Skin of body (tissue), 2 donors: ENCODE results near the gene BCR. TPM values are rescaled to one million over a fixed set of nuclear protein-coding genes. Genes with fewer than 3 reads are reported as not detected.

ENCODE experiments used
- DNase-seq: peaks from one replicate; lab custom pipeline; 2025; lab: John Stamatoyannopoulos, UW
- total RNA-seq: library from RNA; depleted of rRNA; stranded (reverse); fragments of >200 nt; gene quantifications from one replicate; pipeline ENCODE4 v1.2.3, GENCODE V29; 2014

The BCR gene
- total RNA-seq, 1 donor from 2014 or later, result 25.1 TPM

DNA sequence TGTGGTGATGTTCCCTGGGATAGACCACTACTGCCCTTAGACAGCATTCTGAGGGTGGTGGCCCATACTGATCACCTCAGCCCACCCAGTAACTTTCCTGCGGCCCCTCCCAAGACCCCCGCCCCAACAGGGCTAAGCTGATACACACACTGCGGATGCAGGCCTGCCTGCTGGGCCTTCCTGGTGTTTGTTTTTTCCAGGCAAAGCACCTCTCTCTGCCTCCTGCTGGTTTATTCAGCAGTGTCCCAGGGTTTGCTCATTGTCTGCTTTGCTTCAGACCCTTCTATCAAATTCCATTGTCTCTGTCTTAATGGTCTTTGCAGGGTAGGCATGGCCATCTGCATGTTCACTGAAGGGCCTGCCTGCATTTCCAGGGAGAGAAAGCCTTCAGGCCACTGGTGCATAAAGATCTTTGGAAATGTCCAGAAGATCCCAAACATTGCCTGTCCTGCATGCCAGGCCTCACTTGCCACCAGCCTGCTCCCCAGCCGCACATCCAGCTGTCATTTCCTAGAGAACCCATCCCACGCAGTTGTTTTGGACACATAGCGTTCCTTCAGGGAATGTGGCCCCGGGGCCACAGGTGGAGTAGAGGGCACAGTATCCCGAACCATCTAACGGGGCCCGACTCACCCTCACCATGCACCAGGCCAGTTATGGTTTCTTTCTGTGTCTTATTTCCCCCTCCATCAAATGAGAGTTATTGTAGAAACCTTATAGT lies 50.2 kb downstream of the BCR start:
- DNase-seq, result no peak

DNA sequence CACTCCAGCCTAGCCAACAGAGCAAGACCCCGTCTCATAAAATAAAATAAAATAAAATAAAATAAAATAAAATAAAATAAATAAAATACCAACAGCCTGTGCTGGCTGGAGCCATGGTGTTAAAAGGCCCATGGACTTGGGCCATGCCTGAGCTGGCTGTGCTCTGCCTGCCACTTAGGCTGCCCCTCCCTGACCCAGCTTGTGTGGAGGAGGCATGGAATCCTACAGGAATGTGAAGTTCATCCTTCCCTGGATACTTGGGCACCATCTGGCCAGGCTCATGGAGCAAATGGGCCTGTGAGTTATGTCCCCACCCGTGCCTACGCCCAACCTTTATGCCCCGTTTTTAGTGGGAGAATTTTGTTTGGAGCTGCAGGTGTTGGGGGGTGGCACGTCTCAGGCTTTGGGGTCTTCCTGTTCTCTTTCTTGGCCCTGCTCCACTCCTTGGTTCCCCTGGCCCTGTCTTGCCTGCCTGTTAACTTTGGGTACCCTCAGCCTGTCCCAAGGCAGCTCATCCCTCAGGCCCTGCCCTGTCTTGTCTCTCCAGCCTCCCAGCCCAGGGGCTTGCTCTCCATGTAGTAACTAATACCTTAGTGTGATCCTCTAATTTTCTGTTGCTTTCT lies 51.3 kb downstream of the BCR start:
- no peak for DNase-seq

DNA sequence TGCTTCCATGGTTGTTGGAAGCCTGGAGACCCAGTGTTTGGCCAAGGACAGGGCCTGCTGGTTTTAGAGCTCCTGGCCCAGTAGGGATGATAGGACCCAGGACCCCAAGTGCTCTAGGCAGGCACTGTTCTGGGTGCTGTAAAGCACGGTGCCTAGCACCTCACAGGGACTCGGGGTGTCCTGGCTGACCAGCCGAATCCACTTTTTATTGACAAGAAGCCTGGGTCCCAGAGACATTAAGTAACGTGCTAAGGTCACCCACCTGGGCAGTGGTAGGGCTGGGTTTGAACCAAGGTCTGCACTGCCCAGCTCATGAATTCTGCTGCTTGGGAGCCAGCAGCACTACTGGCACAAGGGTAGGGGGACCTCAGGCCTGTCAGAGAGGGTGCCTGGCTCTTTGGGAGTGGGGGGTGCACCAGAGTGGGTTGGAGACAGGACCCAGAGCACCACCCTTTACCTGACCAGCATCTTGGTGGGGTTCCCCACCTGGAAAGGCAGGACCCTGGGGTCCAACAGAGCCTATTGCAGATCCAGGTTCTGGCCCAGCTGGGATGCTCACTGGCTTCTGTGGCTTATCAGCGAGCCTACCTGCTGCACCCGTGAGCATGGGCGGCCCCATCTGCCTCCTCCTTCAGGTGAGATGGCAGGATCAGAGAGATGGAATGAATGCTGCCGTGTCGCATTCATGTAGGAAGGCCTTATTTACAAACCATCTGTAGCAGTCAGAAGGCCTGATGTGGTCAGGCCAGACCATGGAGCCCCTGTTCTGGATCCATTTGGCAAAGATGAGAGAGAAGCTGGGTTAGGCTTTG lies 52.0 kb downstream of the BCR start:
- no peak for DNase-seq

DNA sequence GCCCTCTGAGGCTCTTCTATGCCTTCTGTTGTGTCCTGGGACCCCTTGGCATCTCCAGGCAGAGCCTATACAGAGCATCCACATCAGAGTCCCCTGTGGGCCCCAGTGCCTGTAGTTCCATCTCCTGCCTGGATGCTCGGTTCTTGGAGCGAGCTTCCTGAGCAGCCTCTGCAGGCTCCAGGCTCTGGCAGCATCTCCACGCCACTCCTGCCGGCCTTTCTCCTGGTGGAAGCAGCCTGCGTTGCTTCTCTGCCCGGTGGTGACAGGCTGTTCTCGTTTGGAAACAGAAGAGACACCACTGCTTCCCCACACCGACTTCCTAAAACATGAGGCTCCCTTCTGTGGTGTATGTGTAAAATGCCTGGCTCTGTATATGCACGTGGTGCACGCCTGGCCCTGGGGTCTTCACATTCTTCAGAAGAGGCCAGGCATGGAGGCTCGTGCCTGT lies 52.8 kb downstream of the BCR start:
- peak; percentile 28 for DNase-seq

DNA sequence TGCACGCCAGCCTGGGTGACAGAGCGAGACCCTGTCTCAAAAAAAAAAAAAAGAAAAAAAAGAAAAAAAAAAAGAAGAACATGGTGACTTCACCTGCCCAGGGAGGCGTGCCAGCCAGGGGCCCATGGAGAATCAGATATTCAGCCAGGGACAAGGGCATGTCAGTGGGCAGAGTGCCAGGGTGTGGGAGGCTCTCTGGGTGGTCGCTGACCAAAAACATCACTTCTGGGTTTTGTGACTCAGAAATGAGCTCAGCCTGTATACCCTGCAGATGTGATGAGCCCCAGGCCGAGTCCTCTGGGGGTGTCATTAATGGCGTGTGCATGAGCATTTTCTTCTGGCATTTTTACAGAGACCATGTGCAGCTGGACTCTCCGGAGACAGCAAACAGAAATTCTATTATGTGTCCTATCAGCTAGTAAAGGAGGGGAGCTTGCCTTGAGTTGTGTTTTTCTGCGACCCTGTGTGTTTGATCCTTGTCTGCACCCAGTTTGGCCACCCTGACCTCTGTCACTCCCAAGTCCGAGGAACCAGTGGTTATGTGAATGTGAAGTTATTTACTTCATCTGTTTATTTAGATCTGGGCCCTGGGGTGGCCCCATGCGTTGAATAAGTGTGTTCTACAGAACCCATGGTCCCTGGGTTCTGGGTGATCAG lies 53.6 kb downstream of the BCR start:
- peak; percentile 33 for DNase-seq

DNA sequence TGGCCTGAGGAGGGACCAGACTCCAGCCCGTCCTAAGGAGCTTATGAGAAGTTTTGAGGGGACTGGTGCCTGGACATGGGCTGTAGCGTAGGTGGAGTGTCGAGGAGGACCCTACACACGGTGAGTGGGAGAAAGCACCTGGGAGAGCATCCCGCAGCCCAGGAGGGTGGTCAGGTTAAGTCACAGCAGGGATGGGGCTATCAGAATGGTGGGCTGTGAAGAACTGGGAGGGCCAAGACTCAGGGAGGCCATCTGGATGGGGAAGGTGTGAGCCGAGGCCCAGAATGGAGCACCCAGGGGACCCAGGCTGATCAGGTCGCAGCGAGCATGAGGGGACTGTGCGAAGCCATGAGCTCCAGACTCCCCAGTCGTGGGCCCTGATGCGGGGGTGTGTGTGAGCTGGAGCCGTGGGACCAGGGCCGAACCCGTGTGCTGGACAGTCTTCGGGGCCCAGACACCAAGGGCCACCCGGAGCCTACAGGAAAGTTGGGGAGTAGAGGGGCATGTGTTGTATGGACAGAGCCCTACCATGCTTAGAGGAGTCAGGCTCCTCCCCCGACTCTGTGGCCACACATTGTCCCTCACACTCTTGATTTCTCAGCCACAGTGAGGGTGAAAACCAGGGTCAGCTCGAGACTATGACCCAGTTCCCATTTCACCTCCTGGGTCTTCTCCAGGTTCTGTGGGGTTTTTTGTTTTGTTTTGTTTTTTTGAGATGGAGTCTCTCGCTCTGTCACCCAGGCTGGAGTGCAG lies 54.3 kb downstream of the BCR start:
- DNase-seq, result no peak

GRCh38 chr22:23235425-23235824 lies 55.1 kb downstream of the BCR start:
- no peak for DNase-seq

DNA sequence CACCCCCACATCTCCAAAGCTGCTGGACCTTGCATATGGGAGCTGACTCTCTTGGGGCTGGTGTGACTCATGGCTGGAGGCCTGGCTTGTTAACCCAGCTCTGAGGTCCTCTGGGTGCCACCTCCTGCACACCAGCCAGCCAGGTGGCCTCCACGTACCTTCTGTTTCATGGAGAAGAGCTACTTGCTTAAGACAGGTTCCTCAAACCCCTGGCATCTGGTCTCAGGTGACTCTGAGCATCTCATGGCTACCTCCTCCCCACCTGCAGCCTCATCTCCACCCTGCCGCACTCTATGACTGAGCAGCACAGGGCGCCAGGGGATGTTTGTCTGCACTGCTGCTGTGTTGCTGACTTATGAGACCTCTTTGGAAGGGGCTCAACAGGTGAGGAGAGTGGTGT lies 55.7 kb downstream of the BCR start:
- DNase-seq, result no peak

DNA sequence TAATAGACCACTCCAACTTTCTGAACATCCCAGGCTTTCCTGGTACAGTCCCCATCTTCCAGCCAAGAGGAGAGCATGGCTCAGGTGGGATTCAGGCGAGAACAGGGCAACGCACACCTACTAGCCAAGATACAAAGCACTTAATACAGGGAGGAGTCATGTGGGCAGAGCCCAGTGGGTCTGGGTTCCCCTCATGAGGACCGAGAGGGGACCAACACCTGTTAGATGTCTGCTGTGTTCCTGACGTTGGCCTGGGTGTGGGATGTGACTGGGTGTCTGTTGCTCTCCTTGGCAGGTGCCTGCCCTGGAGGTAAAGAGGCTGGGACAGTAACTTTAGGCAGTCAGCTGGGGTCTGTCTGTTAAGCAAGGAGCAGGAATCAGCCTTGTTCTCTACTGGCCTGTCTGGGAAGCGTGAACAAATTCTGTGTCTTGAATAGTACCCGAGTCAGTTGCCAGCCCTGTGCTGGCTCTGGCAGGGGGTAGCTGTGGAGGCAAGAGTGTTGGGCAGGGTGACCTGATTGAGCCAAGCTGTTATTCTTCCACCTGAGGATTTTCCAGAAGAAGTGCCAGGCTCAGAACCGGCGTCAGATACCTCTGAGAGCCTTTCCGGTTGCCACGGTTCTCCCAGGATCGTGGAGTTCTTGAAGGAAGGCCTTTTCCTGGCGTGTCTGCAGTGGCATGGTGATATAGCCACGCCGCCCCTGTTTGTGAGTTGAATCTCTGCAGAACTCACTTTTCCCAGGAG lies 56.3 kb downstream of the BCR start:
- no peak for DNase-seq

DNA sequence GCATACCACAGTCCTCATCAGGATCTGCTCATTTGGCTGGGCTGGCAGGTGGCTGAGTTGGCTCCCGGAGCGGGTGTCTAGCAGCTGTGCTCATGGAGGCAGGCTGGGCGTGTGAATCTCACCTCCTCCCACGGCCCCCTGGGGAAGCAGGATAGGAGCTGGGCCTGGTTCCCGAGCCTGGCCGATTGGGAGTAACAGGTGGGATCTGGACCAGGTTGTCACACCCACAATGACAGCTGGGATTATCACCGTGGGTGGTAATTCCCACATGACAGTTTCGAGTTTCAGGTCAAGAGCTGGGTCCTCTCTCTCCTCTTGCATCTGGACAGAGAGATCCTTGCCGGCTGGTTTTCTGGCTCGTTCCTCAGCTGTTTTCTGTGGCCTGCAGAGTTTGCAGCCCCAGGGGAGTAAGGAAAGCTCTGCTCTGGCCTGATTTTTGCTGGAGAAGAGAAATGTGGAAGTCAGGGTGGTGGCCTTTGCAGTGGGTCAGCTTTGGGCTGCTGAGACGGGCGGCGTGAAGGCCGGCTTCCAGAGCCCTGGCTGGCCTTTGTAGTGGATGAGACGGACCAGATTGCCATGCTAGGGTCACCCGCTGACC lies 57.0 kb downstream of the BCR start:
- peak; percentile 34 for DNase-seq

DNA sequence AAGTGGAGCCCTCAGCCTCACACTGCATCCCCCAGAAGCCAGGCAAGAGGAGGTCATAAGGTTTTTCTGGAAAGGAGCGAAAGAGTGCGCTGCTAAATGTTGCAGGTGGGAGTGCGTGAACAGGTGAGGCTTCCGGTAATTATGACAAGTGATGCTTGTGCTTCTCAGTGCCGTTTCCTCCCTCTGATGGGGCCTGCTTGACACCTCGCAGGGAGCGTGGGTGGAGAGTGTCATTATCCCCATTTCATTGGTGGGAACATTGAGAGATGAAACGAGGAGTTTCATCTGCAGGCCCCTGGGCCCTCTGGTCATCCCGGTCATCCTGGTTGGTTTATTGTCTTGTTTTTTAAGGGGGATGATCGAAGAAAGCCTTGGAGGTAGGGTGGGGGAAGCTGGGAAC lies 57.5 kb downstream of the BCR start:
- no peak for DNase-seq

DNA sequence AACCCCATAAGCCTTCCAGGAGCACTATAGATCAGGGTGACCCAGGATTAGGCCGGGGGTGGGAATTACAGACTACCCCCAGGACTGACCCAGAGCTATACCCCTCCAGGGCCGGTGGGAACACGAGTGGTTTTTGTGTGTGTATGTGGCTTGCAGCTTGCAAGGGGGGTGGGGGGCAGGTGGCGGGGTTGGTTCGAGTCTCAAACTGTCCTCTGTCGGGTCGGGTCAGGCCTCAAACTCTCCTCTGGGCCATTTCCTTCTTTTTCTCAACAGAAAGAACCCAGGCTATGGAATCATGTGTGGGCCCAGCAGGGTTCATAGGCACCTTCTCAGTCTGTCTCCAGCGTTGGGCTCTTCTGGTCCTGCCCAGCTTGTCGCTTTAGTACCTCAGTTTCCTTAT lies 58.4 kb downstream of the BCR start:
- DNase-seq, result no peak

GRCh38 chr22:23239429-23239828 lies 59.1 kb downstream of the BCR start:
- DNase-seq, result no peak

DNA sequence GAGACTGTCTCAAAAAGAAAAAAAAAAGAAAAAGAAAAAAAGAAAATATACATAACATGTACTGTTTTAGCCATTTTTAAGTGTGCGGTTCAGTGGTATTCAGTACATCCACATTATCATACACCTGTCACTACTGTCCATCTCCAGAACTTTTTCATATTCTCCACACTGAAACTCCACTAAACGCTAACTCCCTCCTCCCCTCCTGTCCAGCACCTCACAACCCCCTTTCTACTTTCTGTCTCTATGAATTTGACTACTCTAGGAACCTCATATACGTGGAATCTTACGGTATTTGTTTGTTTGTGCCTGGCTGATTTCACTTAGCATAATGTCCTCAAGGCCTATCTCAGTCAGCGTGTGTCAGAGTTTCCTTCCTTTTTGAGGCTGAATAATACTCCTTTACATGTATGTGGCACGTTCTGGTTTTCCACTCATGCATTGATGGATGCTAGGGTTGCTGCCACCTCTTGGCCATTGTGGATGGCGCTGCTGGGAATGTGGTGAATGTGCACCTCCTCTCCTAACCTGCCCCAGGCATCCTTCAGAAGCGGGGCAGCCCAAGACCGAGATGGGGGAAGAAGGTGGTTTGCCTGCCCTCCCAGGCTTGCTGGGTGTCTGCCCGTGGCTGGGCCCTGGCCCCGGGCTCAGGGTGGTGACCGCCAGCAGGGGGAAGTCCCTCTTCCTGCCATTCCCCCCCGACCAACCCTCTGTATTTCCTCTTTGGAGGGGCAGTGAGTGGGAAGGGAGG lies 60.5 kb downstream of the BCR start:
- DNase-seq, result no peak

GRCh38 chr22:23241562-23242472 lies 61.5 kb downstream of the BCR start:
- DNase-seq, result no peak

DNA sequence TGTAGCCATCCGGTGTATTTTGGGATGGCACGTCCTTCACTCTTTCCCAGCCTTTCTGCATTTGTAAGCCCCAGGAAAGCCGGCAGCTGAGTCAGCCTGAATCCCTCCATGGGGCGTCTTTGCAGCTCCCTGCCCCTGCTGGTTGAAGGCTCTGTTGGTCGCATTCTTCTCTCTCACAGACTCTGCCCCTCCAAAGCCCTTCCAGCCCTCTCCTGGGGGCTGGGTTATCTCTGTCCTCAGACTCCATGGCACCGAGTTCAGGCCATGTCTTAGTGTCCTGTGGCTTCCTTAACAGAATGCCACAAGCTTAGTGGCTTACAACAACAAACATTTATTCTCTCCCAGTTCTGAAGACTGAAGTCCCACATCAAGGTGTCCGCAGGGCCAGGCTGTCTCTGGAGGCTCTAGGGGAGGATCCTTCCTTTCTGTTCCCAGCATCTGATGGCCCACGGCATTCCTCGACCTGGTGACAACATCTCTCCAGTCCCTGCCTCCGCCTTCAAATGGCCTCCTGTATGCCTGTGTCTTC lies 62.2 kb downstream of the BCR start:
- no peak for DNase-seq

DNA sequence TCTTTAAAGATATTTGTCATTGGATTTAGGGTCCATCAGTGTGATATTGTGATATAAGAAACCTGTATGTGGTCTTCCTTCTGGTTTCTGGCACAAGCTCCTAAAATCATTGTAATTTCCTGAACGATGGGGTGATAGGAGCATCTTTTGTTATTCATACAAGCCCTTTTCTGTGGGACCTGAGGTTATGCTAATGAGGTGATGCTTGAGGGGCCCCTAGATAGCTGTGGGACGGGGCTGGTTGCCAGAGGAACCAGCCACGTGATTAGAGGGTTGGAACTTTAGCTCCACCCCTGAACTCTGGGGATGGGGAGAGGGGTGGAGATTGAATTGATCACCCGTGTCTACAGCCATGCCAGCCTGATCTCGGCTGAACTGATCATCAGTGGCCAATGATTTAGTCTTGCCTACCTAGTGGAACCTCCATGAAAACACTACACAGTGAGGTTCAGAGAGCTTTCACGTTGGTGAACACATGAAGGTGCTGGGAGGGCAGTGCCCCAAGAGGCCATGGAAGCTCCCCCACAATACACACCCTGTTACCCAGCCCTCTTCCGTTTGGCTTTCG lies 62.8 kb downstream of the BCR start:
- DNase-seq, result no peak
